SU-DHL-6 (cell line): ENCODE results near the gene SEMA5A.

ENCODE experiments used
- H2AFZ ChIP-seq: fragments of 200-600 bp; sonication (generic); 2 replicates; pipeline ENCODE4 v1.6.1; 2014; ENCODE audit warnings: low read depth, mild to moderate bottlenecking, moderate library complexity, mixed read lengths, antibody characterized with exemption, low read length; ENCODE audit not compliant: severe bottlenecking
- H3F3A ChIP-seq: fragments of 200-600 bp; shearing (Covaris generic); 2 replicates; pipeline ENCODE4 v1.6.0; 2016; ENCODE audit warnings: antibody characterized with exemption, mild to moderate bottlenecking; ENCODE audit not compliant: insufficient read depth
- H3K27ac ChIP-seq: fragments of 200-600 bp; sonication (generic); 2 replicates; pipeline ENCODE4 v1.5.1; 2016; ENCODE audit warnings: low read depth, mild to moderate bottlenecking, low read length, moderate library complexity, mixed read lengths
- H3K27me3 ChIP-seq: fragments of 200-600 bp; sonication (generic), shearing (Covaris generic); 2 replicates; pipeline ENCODE4 v1.6.0; 2014; ENCODE audit warnings: mild to moderate bottlenecking, low read length
- H3K36me3 ChIP-seq: fragments of 200-600 bp; sonication (generic); 2 replicates; pipeline ENCODE4 v1.6.1; 2014; ENCODE audit warnings: mild to moderate bottlenecking, low read length, mixed read lengths
- H3K4me2 ChIP-seq: fragments of 300-600, 200-600 bp; shearing (Covaris generic), sonication (generic); 2 replicates; pipeline ENCODE4 v1.6.0; 2014; ENCODE audit warnings: low read length, low read depth, mild to moderate bottlenecking; ENCODE audit not compliant: poor library complexity, severe bottlenecking
- H3K4me3 ChIP-seq: fragments of 200-600 bp; sonication (generic); 2 replicates; pipeline ENCODE4 v1.5.1; 2014; ENCODE audit warnings: antibody characterized with exemption, low read length, mild to moderate bottlenecking, mixed read lengths; ENCODE audit not compliant: insufficient read depth, poor library complexity, severe bottlenecking
- H3K79me2 ChIP-seq: fragments of 200-600 bp; sonication (generic); 2 replicates; pipeline ENCODE4 v1.6.1; 2014; ENCODE audit warnings: mild to moderate bottlenecking, low read length, moderate library complexity; ENCODE audit not compliant: insufficient read depth
- H3K9ac ChIP-seq: fragments of 200-600 bp; sonication (generic); 2 replicates; pipeline ENCODE4 v1.7.0; 2014; ENCODE audit warnings: mild to moderate bottlenecking, low read length
- H3K9me2 ChIP-seq: fragments of 200-600 bp; sonication (generic); replicated peaks from 2 replicates; pipeline ENCODE4 v1.6.1; 2014; ENCODE audit warnings: low read length; ENCODE audit not compliant: insufficient read depth
- H3K9me3 ChIP-seq: fragments of 200-600 bp; sonication (generic); 2 replicates; pipeline ENCODE4 v1.6.1; 2014; ENCODE audit warnings: low read length, mixed read lengths; ENCODE audit not compliant: insufficient read depth
- H4K20me1 ChIP-seq: fragments of 200-600 bp; sonication (generic); 2 replicates; pipeline ENCODE4 v1.6.1; 2014; ENCODE audit warnings: low read depth, mild to moderate bottlenecking, antibody characterized with exemption, low read length, moderate library complexity, mixed read lengths
- EZH2phosphoT487 ChIP-seq: fragments of 200-600 bp; sonication (generic), shearing (Covaris generic); conservative IDR thresholded peaks from 2 replicates; pipeline ENCODE4 v1.6.1; 2018; ENCODE audit warnings: mild to moderate bottlenecking, antibody characterized with exemption, low read length, moderate library complexity, mixed read lengths
- TF ChIP-seq, protein P1 (sequence below): fragments of 200-600 bp; sonication (generic); IDR thresholded peaks from one replicate; pipeline ENCODE4 v1.5.1; 2017; ENCODE audit warnings: antibody characterized with exemption, mild to moderate bottlenecking, low read length, moderate library complexity; ENCODE audit not compliant: insufficient read depth, poor library complexity, severe bottlenecking

Gene SEMA5A

DNA sequence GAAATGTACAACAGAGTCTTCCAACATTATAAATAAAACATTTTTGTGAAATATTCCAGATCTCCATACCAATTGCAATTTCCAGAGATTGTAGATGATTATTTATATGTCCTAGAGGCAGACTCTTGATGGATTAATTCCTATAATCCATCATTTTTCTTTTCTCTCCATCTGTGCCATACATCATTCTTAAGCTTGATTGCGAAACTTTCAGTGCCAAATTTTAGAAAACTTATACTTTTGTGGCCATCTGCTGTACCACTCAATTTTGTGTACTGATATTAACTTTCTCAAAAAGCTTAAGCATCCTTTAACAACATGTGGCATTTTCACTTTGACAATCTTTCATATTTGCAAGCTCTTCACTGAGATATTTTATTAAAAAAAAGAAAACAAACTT is 446.9 kb downstream of the SEMA5A start:
- TF ChIP-seq, protein P1, sequence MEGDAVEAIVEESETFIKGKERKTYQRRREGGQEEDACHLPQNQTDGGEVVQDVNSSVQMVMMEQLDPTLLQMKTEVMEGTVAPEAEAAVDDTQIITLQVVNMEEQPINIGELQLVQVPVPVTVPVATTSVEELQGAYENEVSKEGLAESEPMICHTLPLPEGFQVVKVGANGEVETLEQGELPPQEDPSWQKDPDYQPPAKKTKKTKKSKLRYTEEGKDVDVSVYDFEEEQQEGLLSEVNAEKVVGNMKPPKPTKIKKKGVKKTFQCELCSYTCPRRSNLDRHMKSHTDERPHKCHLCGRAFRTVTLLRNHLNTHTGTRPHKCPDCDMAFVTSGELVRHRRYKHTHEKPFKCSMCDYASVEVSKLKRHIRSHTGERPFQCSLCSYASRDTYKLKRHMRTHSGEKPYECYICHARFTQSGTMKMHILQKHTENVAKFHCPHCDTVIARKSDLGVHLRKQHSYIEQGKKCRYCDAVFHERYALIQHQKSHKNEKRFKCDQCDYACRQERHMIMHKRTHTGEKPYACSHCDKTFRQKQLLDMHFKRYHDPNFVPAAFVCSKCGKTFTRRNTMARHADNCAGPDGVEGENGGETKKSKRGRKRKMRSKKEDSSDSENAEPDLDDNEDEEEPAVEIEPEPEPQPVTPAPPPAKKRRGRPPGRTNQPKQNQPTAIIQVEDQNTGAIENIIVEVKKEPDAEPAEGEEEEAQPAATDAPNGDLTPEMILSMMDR, result no peak
- no peaks in the 10 kb centered on the region for H4K20me1 ChIP-seq
- H3K9me2 ChIP-seq, result no peaks in the 10 kb centered on the region
- no peak overlapping the region for H2AFZ ChIP-seq
- no peak overlapping the region for H3K9ac ChIP-seq
- H3K9me3 ChIP-seq, result no peaks in the 10 kb centered on the region
- H3K79me2 ChIP-seq, result no peaks in the 10 kb centered on the region
- no peak overlapping the region for H3K27ac ChIP-seq
- H3K27me3 ChIP-seq, result no peaks in the 10 kb centered on the region
- no peak overlapping the region for H3K4me2 ChIP-seq
- no peaks in the 10 kb centered on the region for H3F3A ChIP-seq
- H3K36me3 ChIP-seq, result no peaks in the 10 kb centered on the region
- H3K4me3 ChIP-seq, result no peak overlapping the region

DNA sequence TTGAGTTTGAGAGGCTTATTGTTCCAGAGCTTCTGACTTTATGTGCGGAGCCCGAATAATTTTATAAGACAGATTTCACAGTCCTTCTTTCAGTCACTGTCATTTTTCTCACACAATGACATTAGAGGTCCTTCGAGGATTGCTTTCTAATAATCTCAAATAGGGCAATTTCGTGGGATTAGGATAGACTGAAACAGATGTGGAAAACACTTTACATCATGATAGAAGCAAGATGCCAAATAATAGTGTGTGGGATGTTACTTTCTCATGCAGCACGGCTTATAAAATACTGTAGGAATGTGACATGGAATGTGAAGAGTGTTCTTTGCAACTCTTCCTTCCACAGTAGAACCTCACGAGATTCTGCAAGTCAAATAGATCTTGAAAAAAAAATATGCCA is 451.3 kb downstream of the SEMA5A start:
- Histone ChIP-seq H2AFZ (no peak overlapping the region), H3K36me3 (no peaks in the 10 kb centered on the region), H3K27me3 (no peaks in the 10 kb centered on the region), H3K9ac (no peak overlapping the region), H3K9me2 (no peaks in the 10 kb centered on the region), H3K27ac (no peak overlapping the region), H3K4me2 (no peak overlapping the region), H3K9me3 (no peaks in the 10 kb centered on the region), H4K20me1 (no peaks in the 10 kb centered on the region), H3F3A (no peaks in the 10 kb centered on the region), H3K4me3 (no peak overlapping the region), H3K79me2 (no peaks in the 10 kb centered on the region)
- TF ChIP-seq, protein P1, result no peak
- TF ChIP-seq EZH2phosphoT487, result no peak

GRCh38 chr5:9091896-9092662 is 453.8 kb downstream of the SEMA5A start:
- Histone ChIP-seq H3K4me3 (no peak overlapping the region), H3K27me3 (no peaks in the 10 kb centered on the region), H3K27ac (no peak overlapping the region), H4K20me1 (no peaks in the 10 kb centered on the region), H3K79me2 (no peaks in the 10 kb centered on the region), H2AFZ (no peak overlapping the region), H3K36me3 (no peaks in the 10 kb centered on the region), H3K9ac (no peak overlapping the region), H3K9me3 (no peaks in the 10 kb centered on the region), H3K4me2 (no peak overlapping the region), H3K9me2 (no peaks in the 10 kb centered on the region), H3F3A (no peaks in the 10 kb centered on the region)
- no peak for TF ChIP-seq EZH2phosphoT487
- TF ChIP-seq, protein P1, result no peak
